HepG2 (cell line): Measurements from ENCODE around the gene HSD17B2. TPM values are rescaled to one million over a fixed set of nuclear protein-coding genes. Genes with fewer than 3 reads are reported as not detected.

ENCODE experiments used
- ATM ChIP-seq: fragments of 450-650 bp; IDR thresholded peaks from 2 replicates; pipeline ENCODE4 v1.7.1; 2017; ENCODE audit warnings: mild to moderate bottlenecking, borderline replicate concordance
- E2F1 ChIP-seq: sonication (generic); formaldehyde crosslinking; IDR thresholded peaks from 2 replicates; pipeline ENCODE4 v1.5.0; 2020; ENCODE audit warnings: missing genetic modification reagents
- E2F2 ChIP-seq: sonication (generic); formaldehyde crosslinking; IDR thresholded peaks from 2 replicates; pipeline ENCODE4 v1.4.0; 2020; ENCODE audit warnings: missing genetic modification reagents, borderline replicate concordance
- ETV5 ChIP-seq: IDR thresholded peaks from 2 replicates; pipeline ENCODE4 v1.6.1; 2018; ENCODE audit warnings: missing biosample characterization, missing genetic modification reagents, inconsistent platforms, borderline replicate concordance
- FOXA1 ChIP-seq, 2 experiments: fragments of 450-650 bp in 1 of 2; sonication (generic) in 1 of 2; formaldehyde crosslinking in 1 of 2; IDR thresholded peaks; 2 replicates each; pipeline versions ENCODE4 v1.4.0 to v1.6.1; 2016 to 2020; ENCODE audit warnings: missing genetic modification reagents in 1 of 2
- FOXJ3 ChIP-seq: sonication (generic); formaldehyde crosslinking; IDR thresholded peaks from 2 replicates; pipeline ENCODE4 v1.4.0; 2020; ENCODE audit warnings: missing genetic modification reagents, mild to moderate bottlenecking, borderline replicate concordance
- FOXK1 ChIP-seq: sonication (generic); formaldehyde crosslinking; IDR thresholded peaks from 2 replicates; pipeline ENCODE4 v1.4.0; 2020; ENCODE audit warnings: low read depth, missing genetic modification reagents, borderline replicate concordance
- HDAC6 ChIP-seq: fragments of 200-600 bp; sonication (generic); IDR thresholded peaks from 2 replicates; pipeline ENCODE4 v1.7.0; 2017; ENCODE audit warnings: mild to moderate bottlenecking, antibody characterized with exemption, low read length, low read depth
- HIC2 ChIP-seq: sonication (generic); formaldehyde crosslinking; IDR thresholded peaks from 2 replicates; pipeline ENCODE4 v1.9.0; 2022; ENCODE audit warnings: low read depth, missing genetic modification reagents
- HOXA5 ChIP-seq: sonication (generic); formaldehyde crosslinking; IDR thresholded peaks from 2 replicates; pipeline ENCODE4 v1.4.0; 2020; ENCODE audit warnings: missing genetic modification reagents
- JUNB ChIP-seq: sonication (generic); formaldehyde crosslinking; IDR thresholded peaks from 2 replicates; pipeline ENCODE4 v1.8.0; 2022; ENCODE audit warnings: missing genetic modification reagents, mild to moderate bottlenecking, borderline replicate concordance
- NFKB2 ChIP-seq: sonication (generic); formaldehyde crosslinking; IDR thresholded peaks from 2 replicates; pipeline ENCODE4 v1.4.0; 2020; ENCODE audit warnings: missing genetic modification reagents, borderline replicate concordance
- NR2F6 ChIP-seq, 2 experiments: IDR thresholded peaks; 2 replicates each; pipeline ENCODE4 v1.6.1; 2016; ENCODE audit warnings: antibody characterized with exemption in 1 of 2, mild to moderate bottlenecking in 1 of 2
- SAP130 ChIP-seq: IDR thresholded peaks from 2 replicates; pipeline ENCODE4 v1.6.1; 2016; ENCODE audit warnings: low read depth
- SCMH1 ChIP-seq: sonication (generic); formaldehyde crosslinking; IDR thresholded peaks from 2 replicates; pipeline ENCODE4 v1.9.0; 2021; ENCODE audit warnings: missing genetic modification reagents, mild to moderate bottlenecking, borderline replicate concordance
- SMARCC2 ChIP-seq: fragments of 450-650 bp; IDR thresholded peaks from 2 replicates; pipeline ENCODE4 v1.6.1; 2017; ENCODE audit warnings: antibody characterized with exemption, mild to moderate bottlenecking
- TCF7L2 ChIP-seq: IDR thresholded peaks from 2 replicates; pipeline ENCODE4 v1.6.1; 2011; ENCODE audit warnings: mild to moderate bottlenecking, low read depth, low read length, moderate library complexity
- U2AF1 ChIP-seq: fragments of 200-400 bp; formaldehyde crosslinking; optimal IDR thresholded peaks from 2 replicates; pipeline ENCODE3; 2017; ENCODE audit warnings: mild to moderate bottlenecking, low read depth, low read length
- ZBTB26 ChIP-seq: IDR thresholded peaks from 2 replicates; pipeline ENCODE4 v1.6.1; 2016; ENCODE audit warnings: missing compliant biosample characterization, missing genetic modification reagents, borderline replicate concordance
- ZBTB38 ChIP-seq: sonication (generic); formaldehyde crosslinking; IDR thresholded peaks from 2 replicates; pipeline ENCODE4 v1.5.1; 2020; ENCODE audit warnings: mild to moderate bottlenecking, missing genetic modification reagents
- ZNF441 ChIP-seq: sonication (generic); formaldehyde crosslinking; IDR thresholded peaks from 2 replicates; pipeline ENCODE4 v1.7.0; 2021; ENCODE audit warnings: missing genetic modification reagents, borderline replicate concordance
- ZNF589 ChIP-seq: sonication (generic); formaldehyde crosslinking; conservative IDR thresholded peaks from 2 replicates; pipeline ENCODE4 v1.8.0; 2022; ENCODE audit warnings: mild to moderate bottlenecking, moderate library complexity, missing genetic modification reagents
- ZNF614 ChIP-seq: IDR thresholded peaks from 2 replicates; pipeline ENCODE4 v1.6.1; 2018; ENCODE audit warnings: missing biosample characterization, missing genetic modification reagents, inconsistent platforms, borderline replicate concordance
- ZNF746 ChIP-seq: sonication (generic); formaldehyde crosslinking; IDR thresholded peaks from 2 replicates; pipeline ENCODE4 v1.8.0; 2022; ENCODE audit warnings: mild to moderate bottlenecking, missing genetic modification reagents
- ZNF816 ChIP-seq: sonication (generic); formaldehyde crosslinking; IDR thresholded peaks from 2 replicates; pipeline ENCODE4 v1.8.0; 2022; ENCODE audit warnings: missing genetic modification reagents, mild to moderate bottlenecking, borderline replicate concordance
- ZNF841 ChIP-seq: sonication (generic); formaldehyde crosslinking; IDR thresholded peaks from 2 replicates; pipeline ENCODE4 v1.8.1; 2023; ENCODE audit warnings: missing genetic modification reagents, borderline replicate concordance
- ZSCAN20 ChIP-seq: sonication (generic); formaldehyde crosslinking; IDR thresholded peaks from 2 replicates; pipeline ENCODE4 v1.4.0; 2020; ENCODE audit warnings: missing genetic modification reagents, mild to moderate bottlenecking, borderline replicate concordance
- polyA plus RNA-seq, 8 experiments: library from polyadenylated mRNA; depleted of rRNA in 3 of 8; stranded (reverse) in 7 of 8; unstranded in 1 of 8; fragments of >200 nt; fragmentation: Illumina TruSeq in 4 of 8; extraction: Trizol in 4 of 8; gene quantifications; 2 replicates each; pipeline versions ENCODE4 v1.2.1 to v1.2.3, GENCODE V29; 2011 to 2016; ENCODE audit warnings: low read depth in 4 of 8, missing spikeins in 1 of 8, mixed read lengths in 1 of 8; ENCODE audit not compliant: insufficient read depth in 1 of 8
- total RNA-seq, 5 experiments: library from RNA; depleted of rRNA; stranded (reverse); fragments of >200 nt; fragmentation: Illumina TruSeq; extraction: Trizol; gene quantifications; 2 replicates each; pipeline ENCODE4 v1.2.3, GENCODE V29; 2016; ENCODE audit warnings: low read depth in 1 of 5

HSD17B2 gene
- total and polyA plus RNA-seq, 2 of the 13 experiments (the other 11 are each of a cell fraction or from before 2014, with no cell fraction given), result 26.3 to 69.3 TPM

- TF ChIP-seq HOXA5 (CRISPR knock-in tag) (no peak), E2F2 (CRISPR knock-in tag) (no peak), HIC2 (CRISPR knock-in tag) (no peak), ZNF841 (no peak), FOXK1 (CRISPR knock-in tag) (peak; percentile 87; the same call in 1 of the 2 replicates), ZNF816 (no peak), ZSCAN20 (CRISPR knock-in tag) (no peak), ZBTB38 (CRISPR knock-in tag) (peak; percentile 64; the same call in 1 of the 2 replicates), E2F1 (CRISPR knock-in tag) (no peak), JUNB (CRISPR knock-in tag) (no peak), SCMH1 (CRISPR knock-in tag) (no peak), ETV5 (CRISPR knock-in tag) (peak; percentile 50; the same call in 1 of the 2 replicates), ZNF441 (0 out of 2 replicates have a peak, but pooled peaks have one; percentile 24), SAP130 (peak; percentile 45; the same call in 1 of the 2 replicates), FOXJ3 (CRISPR knock-in tag) (0 out of 2 replicates have a peak, but pooled peaks have one; percentile 53), TCF7L2 (no peak), HDAC6 (no peak), NFKB2 (no peak), FOXA1 (IDR thresholded peaks at IDR 0.05) (no peak), FOXA1 (CRISPR knock-in tag; IDR thresholded peaks at IDR 0.05) (peak; percentile 81), ZNF614 (CRISPR knock-in tag) (peak; percentile 64; the same call in 1 of the 2 replicates), ZBTB26 (CRISPR knock-in tag) (no peak), ZNF746 (CRISPR knock-in tag) (no peak), SMARCC2 (no peak), ATM (no peak), ZNF589 (CRISPR knock-in tag) (no peak), NR2F6 (IDR thresholded peaks at IDR 0.05) (peak; percentile 28; the same call in 1 of the 2 replicates), NR2F6 (CRISPR knock-in tag; IDR thresholded peaks at IDR 0.05) (no peak), U2AF1 (no peak)
Observed at GRCh38 chr16:82062645-82063058, 27.6 kb downstream of the HSD17B2 start (continued).
